ENCODE results near the gene CALML4. TPM values are rescaled to one million over a fixed set of nuclear protein-coding genes. Genes with fewer than 3 reads are reported as not detected.
"Not testable (repeated sequence)": the region's sequence is repeated elsewhere in the genome, so short reads cannot be mapped to it uniquely, and the experiment has no call there.

CALML4 gene
- polyA plus RNA-seq, 1 experiment = 0.47 TPM

DNA sequence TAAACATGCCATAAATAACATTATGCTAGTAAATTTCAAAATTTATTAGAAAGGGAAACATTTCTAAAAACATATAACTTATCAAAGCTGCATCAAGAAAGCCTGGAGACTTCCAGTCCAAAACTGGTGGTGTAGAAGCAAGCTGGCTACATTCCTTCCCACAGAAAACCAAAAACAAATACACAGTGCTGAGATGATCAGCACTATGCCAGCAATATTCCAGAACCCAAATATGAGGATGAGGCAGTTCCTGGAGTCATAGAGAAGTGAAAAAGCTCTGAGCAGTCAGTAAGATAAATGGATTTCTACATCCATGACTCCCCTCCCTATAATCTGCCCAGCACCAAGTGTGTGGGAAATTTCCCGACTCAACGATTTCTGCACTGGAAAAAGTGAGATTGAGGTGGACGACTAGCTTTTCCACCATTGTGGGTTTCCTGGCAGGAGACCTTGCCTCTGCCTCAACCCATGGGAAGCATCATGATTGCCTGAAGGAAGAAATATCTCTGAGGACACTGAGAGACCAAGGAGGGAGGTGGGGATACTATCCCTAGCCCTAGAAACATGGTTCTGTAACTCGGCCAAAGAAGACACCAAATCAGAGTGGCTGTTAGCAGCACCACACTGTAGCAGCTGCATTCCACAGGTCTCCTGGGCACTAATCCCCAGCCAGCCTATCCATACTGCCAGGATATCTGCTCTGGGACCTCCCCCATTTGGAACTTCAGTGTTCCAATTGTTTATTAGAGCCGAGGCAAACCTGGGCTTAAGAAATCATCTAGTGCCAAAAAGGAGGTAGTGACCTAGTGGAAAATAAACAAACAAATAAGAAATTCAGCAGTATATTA lies 36.2 kb upstream of the CALML4 start:
- no peak for DNase-seq (ENCODE audit: low read depth)
- no peaks in the 10 kb centered on the region for H3K27me3 ChIP-seq (ENCODE audit: control insufficient read depth, insufficient read depth, low read length)
- no peak overlapping the region for H3K4me3 ChIP-seq (ENCODE audit: low read depth, low read length)
- CTCF ChIA-PET = interaction anchor here (1.3 to 2.7 kb wide), 2 partner anchors 10 to 12 kb away, joined by 4 to 9 read pairs; no protein-coding TSS in a partner anchor
- TF ChIP-seq, protein P1, sequence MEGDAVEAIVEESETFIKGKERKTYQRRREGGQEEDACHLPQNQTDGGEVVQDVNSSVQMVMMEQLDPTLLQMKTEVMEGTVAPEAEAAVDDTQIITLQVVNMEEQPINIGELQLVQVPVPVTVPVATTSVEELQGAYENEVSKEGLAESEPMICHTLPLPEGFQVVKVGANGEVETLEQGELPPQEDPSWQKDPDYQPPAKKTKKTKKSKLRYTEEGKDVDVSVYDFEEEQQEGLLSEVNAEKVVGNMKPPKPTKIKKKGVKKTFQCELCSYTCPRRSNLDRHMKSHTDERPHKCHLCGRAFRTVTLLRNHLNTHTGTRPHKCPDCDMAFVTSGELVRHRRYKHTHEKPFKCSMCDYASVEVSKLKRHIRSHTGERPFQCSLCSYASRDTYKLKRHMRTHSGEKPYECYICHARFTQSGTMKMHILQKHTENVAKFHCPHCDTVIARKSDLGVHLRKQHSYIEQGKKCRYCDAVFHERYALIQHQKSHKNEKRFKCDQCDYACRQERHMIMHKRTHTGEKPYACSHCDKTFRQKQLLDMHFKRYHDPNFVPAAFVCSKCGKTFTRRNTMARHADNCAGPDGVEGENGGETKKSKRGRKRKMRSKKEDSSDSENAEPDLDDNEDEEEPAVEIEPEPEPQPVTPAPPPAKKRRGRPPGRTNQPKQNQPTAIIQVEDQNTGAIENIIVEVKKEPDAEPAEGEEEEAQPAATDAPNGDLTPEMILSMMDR (IDR thresholded peaks at IDR 0.05; ENCODE audit: insufficient read depth, low read depth, low read length) = no peak
- POLR2A ChIA-PET = no interaction called here
- H3K36me3 ChIP-seq (ENCODE audit: control insufficient read depth, insufficient read depth, low read length) = no peaks in the 10 kb centered on the region

DNA sequence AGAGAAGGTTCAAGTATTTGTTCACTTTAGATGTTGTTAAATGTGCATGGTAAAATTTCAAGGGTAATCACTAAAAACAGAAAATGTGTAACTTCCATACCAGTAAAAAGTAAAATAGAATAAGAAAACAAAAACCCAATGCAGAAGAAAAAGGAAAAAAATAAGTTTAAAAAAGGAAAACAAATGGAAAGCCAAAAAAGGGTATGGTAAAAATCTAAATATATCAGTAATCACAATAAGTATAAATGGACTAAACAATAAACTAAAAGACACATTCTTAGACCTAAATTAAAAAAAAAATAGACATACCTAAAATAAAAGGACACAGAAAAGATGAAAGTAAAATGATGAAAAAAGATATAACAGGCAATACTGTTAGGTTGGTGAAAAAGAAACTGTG lies 33.9 kb upstream of the CALML4 start:
- TF ChIP-seq, protein P1 (IDR thresholded peaks at IDR 0.05; ENCODE audit: insufficient read depth, low read depth, low read length) = no peak
- no peak for DNase-seq (ENCODE audit: low read depth)
- POLR2A ChIA-PET = no interaction called here
- no peaks in the 10 kb centered on the region for H3K36me3 ChIP-seq (ENCODE audit: control insufficient read depth, insufficient read depth, low read length)
- H3K4me3 ChIP-seq (ENCODE audit: low read depth, low read length) = no peak overlapping the region
- H3K27me3 ChIP-seq (ENCODE audit: control insufficient read depth, insufficient read depth, low read length) = no peaks in the 10 kb centered on the region
- CTCF ChIA-PET = no interaction called here

DNA sequence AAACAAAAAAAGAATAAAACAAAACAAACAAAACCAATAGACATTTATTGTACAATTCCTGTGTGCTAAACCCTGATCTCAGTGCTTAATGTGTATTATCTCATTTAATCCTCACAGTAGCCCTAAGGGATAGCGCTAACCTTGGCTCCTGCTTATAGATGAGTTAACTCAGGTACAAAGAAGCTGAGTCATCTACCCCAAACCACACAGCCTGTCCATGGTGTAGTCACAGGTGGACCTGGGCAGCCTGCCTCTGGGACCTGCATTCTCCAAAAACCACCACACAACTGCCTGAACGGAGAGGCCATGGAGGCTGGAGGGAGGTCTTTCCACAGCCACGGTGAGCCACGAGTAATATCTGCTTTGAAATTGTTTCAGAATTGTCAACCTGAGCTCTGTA lies 29.9 kb upstream of the CALML4 start:
- ChIA-PET CTCF (interaction anchor here (1.2 kb wide), 1 partner anchor 315 kb away, joined by 4 read pairs; no protein-coding TSS in a partner anchor), POLR2A (no interaction called here)
- Histone ChIP-seq H3K27me3 (ENCODE audit: control insufficient read depth, insufficient read depth, low read length) (no peaks in the 10 kb centered on the region), H3K4me3 (ENCODE audit: low read depth, low read length) (no peak overlapping the region), H3K36me3 (ENCODE audit: control insufficient read depth, insufficient read depth, low read length) (no peaks in the 10 kb centered on the region)
- no peak for DNase-seq (ENCODE audit: low read depth)
- TF ChIP-seq, protein P1 (IDR thresholded peaks at IDR 0.05; ENCODE audit: insufficient read depth, low read depth, low read length) = no peak

DNA sequence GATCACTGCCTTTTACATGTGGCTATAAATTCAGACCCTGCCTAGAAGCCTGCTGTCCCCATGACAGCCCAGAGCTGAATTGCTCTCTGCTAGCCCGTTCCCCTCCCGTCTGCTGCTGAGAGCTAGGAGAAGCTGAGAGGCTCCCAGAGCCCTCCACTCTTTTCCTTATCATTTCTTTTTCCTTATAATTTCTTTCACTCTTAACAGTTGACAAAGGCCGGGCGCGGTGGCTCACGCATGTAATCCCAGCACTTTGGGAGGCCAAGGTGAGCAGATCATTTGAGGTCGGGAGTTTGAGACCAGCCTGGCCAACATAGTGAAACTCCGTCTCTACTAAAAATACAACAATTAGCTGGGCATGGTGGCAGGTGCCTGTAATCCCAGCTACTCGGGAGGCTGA lies 29.4 kb upstream of the CALML4 start:
- POLR2A ChIA-PET = interaction anchor here (0.8 kb wide), 1 partner anchor 16 kb away, joined by 4 read pairs; no protein-coding TSS in a partner anchor
- CTCF ChIA-PET = interaction anchor here (1.2 kb wide), 1 partner anchor 315 kb away, joined by 4 read pairs; no protein-coding TSS in a partner anchor
- H3K27me3 ChIP-seq (ENCODE audit: control insufficient read depth, insufficient read depth, low read length) = not testable (repeated sequence)

DNA sequence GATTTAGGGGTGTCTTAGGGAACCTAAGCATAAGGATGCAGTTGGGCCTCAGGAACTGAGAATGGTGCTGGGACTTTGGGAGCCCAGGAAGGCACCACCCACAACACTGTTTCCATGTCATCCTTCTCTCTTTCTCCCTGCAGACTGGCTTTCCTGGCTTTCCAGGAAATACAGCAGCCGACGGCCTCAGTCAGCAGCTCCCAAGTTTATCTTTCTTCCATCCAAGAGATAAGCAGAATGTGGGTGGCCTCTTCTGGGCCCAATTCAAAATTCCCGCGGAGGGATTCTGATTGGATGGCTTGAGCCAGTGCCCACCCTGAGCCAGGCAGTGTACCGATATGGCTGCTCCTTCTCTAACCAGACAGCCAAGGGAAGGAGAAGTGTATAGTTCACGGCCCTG lies 28.9 kb upstream of the CALML4 start:
- no peak for DNase-seq (ENCODE audit: low read depth)
- H3K36me3 ChIP-seq (ENCODE audit: control insufficient read depth, insufficient read depth, low read length) = no peaks in the 10 kb centered on the region
- no peak overlapping the region for H3K4me3 ChIP-seq (ENCODE audit: low read depth, low read length)
- TF ChIP-seq, protein P1 (IDR thresholded peaks at IDR 0.05; ENCODE audit: insufficient read depth, low read depth, low read length) = no peak
- ChIA-PET CTCF (no interaction called here), POLR2A (interaction anchor here (0.8 kb wide), 1 partner anchor 17 kb away, joined by 4 read pairs; no protein-coding TSS in a partner anchor)
- no peaks in the 10 kb centered on the region for H3K27me3 ChIP-seq (ENCODE audit: control insufficient read depth, insufficient read depth, low read length)

More for the DNA sequence above, 29.4 kb upstream of the CALML4 start:
- not testable (repeated sequence) for DNase-seq (ENCODE audit: low read depth); H3K4me3 ChIP-seq (ENCODE audit: low read depth, low read length); H3K36me3 ChIP-seq (ENCODE audit: control insufficient read depth, insufficient read depth, low read length)
